NCI-H226 (cell line): ENCODE results near the gene KCNG2.
"Not testable (repeated sequence)": the region's sequence is repeated elsewhere in the genome, so short reads cannot be mapped to it uniquely, and the experiment has no call there.

Experiments used
- DNase-seq: peaks from one replicate; pipeline ENCODE4 v3.0.0-alpha.2; 2015

KCNG2 gene

DNA sequence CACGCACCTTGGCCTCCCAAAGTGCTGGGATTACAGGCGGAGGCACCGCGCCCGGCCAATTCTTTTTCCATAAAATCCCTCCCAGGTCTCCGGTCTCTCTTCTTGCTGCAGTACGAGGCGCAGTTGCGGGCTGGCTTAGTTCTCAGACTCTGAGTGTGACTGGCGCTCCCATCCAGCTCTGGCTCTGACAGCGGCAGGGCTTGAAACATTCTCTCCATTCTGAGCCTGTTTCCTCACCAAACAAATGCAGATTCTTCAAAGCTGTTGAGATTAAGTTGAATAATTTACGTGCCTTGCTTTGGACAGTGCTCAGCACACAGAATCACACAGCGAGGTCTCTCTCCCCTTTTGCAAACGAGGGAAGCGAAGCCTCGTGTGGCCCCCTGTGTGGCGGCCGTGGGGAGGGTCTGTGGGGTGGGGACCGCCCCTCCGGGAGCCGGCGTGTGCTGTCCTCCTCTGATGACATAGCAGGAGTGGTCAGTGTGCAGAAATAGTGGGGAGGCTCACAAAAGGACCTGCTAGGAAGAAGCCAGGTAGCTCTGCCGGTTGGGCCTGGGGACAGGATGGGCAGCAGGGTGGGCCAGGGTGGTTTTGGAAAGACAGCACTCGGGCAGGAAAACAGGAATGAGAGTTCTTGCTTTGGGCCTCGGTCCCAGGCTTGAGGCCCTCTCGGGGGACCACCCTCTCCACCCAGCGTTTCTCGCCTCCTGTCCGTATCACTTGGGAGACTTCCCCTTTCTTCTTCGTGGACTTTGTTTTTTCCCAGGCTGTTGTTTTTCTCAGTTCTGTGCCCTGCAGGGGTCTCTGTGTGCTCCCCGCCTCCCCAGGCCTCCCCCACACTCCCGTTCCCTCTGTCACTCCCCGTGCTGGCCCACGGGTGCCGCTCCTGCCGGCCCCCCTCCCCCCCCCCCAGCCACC, 75.0 kb downstream of the KCNG2 start:
- no peak for DNase-seq

DNA sequence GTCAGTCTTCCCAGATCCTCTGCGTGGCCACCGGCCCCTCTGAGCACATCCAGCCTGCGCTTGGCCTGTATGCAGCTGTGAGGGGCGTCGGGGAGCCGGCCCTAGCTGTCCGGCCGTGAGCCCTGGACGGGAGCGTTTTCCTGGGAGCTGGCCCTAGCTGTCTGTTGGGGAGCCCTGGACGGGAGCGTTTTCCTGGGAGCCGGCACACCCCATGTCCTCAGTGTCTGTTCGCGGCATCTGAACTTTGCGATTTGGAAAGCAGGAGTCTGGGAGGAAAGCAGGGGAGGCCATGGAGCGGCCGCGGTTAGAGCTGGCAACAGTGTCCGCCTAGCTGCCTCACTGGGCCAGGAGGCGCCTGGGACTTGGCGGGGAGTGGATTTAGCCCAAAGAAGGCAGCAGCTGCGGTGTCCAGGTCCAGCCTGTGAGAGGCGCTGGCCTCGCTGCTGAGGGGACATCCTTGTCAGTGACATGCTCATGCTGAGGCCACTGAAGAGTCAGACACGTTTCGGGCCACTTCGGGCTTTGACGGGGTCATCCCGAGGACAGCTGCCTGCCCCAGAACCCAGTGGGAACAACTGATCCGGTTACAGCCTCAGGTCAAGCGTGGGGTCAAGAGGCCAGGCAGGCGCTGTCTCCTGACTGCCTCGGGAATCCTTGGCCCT, 75.8 kb downstream of the KCNG2 start:
- no peak for DNase-seq

DNA sequence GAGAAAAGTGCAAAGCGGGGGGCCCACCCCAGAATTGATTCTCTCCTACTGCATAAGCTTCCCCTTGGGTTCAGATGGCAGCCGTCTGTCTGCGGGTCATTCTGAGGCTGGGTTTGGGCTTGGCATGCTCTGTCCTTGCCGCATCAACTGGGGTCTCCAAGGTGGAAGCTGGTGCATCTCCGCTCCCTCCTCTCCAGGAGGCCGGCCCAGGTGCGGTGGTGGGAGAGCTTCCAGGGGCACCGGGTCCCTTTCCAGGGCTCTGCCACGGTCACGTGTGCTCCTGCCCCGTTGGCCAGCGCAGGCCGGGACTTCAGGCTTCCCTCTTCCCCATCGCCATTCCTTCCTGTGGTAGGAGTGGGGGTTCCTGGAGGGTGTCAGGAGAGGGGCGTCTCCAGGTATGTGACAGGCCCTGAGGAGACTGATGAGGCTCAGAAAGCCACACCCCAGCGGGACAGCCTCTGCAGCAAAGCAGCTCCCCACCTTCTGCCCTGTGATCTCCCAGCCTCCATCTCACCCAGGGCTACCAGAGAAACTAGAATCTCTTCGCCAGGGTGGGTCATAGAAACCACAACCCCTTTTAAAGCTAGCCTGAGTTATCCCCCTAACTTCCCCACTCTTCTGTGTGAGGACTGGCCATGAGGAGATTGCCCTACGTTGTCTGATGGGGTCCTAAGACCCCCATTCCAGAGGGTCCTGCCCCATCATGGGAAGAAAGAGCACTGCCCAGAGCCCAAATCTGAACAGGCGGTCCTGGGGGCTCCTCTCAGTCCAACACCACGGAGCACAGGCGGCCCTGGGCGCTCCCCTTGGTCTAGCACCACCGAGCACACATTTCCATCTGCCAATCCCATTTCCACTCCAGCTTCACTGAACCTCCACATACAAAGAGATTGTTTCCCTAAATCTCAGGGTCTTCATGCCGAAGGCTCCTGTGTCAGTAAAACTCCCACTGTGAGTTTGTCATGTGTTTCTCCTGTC, 77.1 kb downstream of the KCNG2 start:
- no peak for DNase-seq

DNA sequence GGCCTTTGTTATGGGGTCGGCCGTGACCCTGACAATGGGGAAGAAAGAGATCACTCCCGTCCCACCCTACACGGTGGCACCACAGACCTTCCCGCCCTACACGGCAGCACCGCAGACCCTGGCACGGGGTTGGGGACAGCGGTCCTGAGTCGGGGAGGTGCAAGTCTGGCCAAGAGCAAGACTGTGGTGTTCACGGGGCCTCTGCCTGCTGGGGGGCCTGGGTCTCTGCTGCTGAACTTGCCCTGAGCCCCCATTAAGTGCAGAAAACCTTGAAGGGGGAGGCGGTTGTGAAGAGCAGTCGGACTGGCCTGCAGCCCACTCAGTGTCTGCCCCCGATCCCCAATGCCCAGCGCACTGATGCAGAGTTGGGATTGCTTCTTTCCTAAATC, 77.8 kb downstream of the KCNG2 start:
- no peak for DNase-seq

DNA sequence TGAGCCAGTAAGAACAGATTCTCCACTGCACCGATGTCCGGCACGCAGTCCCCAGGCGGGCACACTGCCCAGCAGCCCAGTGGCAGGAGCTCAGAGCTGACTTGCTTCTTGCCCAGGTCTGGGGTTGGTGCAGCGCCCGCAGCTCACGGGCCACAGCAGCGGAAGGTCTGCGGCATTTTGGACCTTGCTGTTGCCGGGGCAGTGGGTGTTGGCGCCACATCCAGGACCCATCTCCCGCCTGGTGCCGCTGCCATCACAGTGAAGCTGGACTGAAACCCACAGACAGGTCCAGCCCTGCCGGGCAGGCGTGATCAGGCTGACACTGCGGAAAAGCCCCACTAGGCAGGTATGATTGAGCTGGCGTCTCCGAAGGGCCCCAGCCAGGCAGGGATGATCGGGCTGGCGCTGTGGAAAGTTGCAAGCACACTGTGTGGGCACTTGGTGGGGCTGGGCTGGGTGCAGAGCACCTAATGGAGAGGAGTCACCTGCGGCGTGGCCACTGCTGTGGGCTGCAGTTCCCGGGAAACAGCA, 78.3 kb downstream of the KCNG2 start:
- DNase-seq, result no peak

DNA sequence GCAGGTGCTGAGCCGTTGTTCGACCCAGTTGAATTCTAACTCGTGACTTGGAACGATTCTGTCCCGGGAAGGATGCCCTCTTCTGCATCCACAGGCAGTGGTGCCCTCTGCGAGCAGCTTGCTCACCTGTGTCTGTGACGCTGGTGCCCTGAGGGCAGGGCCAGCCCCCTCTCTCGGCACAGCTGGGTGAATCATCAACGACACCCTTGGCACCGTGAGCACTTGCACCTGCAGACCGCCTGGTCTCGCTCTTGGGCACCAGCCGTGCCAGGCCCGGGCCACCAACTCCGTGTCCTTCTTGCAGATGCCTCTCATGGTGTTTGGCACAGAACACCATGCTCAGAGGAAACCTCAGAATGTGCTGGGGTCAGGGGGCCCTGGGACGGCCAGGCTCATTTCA, 78.8 kb downstream of the KCNG2 start:
- no peak for DNase-seq

DNA sequence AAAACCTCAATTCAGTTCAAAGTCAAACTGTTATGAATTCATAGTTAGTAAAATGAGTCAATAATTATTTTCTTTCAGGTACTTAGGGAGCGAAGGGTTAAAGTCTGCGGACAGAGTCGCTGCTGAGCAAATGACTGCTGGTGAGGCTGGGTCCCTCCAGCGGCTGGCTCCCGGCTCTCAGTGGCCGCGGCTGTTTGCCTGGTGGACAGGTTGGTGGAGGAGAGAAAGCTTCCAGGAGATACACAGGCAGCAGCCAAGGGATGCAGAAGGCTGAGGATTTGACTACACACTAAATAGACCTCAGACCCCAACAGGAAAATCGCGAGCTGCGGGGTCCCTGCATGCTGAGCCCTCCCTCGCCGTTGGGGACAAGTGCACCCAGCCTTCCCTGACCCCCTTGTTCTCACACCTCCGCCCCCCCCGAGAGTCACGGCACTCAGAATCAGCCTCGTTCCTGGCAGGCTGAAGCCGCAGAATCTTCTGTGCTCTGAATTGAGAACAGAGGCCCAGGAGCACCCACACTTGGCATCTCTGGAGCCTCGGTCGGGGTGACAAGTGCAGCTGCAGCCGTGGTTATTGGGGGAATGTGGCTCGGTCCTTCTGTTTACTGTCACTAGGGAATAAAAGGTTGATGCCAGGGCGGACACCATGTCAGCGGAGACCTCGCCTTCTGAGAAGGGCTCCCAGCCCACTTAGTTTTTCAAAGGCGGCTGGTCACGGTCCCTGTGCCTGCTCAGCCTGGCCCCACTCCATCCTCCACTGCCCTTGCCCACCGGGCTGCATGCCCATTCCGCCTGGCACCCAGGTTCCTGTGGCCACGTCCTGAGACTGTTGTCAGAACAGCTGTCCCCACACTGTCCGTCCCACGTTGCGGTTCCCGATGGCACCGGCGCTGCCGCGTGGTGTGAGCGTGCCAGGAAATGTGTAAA, 79.7 kb downstream of the KCNG2 start:
- DNase-seq, result no peak

DNA sequence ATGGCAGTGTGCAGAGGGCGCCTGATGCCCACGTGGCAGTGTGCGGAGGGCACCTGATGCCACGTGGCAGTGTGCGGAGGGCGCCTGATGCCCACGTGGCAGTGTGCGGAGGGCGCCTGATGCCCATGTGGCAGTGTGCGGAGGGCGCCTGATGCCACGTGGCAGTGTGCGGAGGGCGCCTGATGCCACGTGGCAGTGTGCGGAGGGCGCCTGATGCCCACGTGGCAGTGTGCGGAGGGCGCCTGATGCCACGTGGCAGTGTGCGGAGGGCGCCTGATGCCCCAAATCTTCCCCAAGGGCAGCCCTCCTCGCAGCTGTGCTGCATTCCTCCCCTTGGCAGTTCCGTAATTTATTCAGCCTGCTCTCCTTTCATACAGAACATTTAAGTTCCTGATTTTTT, 80.5 kb downstream of the KCNG2 start:
- DNase-seq, result not testable (repeated sequence)

DNA sequence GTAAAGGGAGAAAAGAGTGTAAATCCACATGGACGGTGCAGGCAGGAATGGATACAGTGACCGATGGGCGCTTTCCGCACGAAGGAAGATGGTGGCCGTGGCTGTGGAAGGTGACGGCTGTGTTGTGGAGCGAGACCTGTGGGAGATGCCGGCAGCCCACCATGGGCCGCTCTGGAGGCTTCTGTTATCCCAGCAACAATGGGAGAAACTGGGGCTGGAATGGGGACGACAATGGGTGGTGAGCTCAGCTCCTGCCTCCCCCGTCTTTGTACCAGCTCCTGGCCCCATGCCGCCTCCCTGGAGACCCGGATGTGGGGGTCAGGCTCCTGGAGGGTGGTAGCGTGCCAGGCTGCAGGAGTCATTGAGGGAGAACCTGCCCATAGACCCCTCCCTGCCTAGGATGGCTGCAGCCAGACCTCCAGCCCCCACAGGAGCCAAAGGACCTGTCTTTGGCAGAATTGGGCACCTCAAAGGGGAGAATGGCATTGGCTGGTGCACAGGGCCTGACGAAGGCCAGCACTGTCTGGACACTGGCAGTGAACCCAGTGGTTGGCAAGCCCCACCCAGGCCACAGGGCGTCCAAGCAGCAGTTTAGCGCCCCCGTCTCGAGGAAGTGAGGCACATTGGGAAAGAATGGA, 81.1 kb downstream of the KCNG2 start:
- no peak for DNase-seq

DNA sequence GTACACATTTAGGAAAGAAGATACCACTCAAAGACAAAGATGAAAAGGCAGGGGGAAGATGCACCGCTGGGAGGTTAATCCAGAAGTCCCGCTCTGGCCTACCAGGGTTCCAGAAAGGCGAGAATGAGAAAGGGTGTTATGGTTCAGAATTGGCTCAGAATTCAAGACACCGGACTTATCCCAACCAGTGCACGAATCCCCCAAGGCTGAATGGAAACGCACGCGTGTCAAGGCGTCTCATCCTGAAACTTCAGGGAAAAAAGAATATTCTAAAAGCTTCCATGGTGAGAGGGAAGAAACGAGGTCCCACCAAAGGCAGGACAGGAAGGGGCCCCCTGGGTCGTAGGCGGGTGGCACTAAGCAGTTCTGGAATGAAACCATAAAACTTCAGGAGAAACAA, 81.8 kb downstream of the KCNG2 start:
- no peak for DNase-seq

DNA sequence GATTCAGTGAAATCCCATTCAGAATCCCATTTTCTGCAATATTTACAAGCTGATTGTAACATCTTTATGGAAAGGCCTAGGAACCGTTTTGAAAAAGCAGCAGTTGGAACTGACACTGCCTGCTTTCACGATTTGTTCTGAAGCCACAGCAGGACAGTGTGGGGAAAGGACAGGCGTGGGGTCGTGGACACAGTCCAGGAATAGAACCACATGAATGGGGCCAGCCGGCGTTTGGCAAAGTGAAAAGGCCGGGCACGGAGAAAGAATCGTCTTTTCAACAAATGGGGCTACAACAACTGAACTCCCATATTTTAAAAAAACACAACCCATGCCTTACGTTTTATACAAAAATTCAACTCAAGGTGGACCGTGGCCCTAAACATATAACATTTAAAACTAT, 84.0 kb downstream of the KCNG2 start:
- DNase-seq, result no peak

DNA sequence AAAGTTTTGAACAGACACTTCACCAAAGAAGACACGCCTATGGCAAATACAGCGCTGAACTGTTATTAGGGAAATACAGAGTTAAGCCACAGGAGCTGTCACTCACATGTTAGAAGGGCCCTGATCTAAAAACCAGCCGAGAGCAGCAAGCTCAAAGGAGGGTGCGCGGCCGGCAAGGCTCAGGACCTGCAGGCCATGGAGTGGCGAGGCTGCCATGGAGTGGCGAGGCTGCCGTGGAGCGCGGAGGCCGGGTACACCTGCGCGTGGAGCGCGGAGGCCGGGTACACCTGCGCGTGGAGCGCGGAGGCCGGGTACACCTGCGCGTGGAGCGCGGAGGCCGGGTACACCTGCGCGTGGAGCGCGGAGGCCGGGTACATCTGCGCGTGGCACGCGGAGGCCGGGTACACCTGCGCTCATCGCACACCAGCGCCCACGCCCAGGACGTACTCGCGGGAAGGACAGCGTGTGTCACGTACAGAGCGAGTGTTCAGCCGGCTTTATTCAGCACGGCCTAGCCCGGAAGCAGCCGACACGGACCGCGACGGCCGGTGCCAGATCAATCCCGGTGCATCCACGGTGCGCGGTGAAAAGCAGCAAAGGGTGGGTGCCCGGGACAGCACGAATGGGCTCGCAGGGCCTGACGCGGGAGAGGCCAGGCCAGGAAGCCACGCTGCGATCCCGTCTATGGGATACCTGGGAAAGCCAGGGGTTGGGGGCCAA, 84.9 kb downstream of the KCNG2 start:
- no peak for DNase-seq

DNA sequence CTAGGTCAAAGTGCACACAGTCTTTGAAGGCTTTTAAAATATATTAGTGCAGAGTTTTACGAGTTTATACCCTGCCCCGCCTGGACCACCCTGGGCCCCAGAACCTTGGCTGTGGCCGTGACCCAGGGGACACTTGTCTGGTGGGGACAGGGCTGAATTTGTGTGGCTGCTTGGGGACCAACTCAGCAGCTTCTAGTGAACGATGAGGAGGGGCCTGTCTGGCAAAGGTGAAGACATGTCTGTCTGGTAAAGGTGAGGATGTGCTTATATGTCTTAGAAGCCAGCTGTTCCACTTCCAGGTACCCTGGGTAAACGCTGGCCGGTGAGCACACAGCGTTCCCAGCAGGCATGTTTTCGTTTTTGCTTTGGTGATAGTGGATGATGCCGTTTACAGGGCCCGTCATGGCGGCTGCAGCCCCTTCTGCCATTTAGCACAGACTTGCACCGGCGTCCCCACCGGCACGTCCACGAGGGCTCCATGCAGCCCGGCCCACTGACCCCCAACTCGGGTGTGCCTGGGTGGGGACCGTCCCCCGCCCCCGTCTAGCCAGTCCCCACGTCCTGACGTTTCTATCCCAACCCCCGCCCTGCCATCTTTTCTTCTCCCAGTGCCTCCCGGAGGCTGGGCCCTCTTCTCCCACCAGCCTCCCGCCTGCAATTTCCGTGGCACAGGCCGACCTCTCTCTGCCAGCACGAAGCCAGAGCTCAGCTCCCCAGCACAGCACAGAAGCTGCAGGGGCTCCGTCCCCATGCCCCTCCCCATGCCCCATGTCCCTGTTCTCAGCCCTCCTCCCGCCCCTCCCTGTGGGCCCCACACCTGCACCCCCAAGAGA, 85.9 kb downstream of the KCNG2 start:
- no peak for DNase-seq

DNA sequence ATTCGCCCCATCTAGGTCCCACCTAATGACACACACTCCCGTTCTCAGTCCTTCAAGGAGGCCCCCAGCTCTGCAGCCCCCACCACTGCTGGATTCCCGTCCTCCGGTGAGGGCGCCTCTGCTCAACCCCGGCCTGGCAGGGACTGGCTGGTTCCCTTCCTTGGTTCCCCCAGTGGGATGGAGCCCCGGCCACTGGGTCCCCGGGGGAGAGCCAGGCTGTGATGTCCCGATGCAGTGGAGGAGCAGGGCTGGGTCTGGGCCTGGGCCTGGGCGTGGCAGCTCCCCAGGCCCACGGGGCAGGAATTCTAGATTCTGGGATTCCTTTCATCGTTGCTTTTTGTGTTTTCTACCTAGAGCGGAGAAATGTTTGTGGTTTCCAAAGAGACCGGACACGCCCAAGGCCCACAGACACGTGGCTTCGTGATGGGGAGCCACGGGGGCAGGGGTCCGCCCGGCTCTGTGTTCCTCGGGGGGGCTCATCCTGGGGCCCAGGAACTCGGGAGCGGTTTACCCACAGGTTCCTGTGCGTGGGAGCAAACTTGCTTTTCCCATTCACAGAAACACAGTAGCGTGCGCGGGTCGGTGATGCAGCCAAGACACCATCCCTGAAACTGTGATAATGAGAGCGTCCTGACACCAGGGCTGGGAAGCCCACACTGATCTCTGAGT, 86.7 kb downstream of the KCNG2 start:
- DNase-seq, result no peak

DNA sequence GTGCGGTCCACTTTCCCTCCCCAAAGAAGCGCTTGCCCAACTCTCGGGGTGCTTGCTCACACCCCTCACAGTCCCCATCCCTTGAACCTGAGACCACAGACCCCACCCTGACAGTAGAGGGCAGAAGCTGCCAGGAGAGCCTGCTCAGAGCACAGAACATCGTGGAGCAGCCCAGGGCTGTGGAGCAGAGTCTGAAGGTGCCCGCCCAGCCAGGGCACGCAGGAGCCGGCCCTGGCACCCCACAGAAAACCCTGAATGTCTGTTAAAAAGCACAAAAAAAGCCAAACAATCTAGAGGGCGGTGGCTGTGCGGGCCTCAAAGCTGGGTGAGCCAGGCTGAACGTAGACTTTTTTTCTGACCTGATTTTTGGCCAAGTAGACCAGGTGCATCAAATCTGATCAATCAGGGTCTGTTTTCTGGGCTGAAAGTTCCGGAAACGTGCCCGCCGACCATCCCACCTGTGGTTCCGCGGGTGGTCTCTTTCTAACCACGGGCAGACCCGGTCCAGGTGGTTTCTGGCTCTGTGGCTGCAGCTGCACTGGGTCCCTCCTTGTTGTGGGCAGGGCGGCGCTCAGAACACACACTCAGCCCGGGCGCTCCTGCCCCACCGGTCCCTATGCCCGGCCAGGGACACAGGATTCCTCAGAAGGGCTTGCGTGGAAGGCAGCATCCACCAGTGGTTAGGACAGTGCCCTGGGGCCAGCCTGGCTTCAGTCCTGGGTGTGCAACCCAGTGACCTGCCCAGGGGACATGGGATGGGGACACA, 87.4 kb downstream of the KCNG2 start:
- DNase-seq, result no peak

DNA sequence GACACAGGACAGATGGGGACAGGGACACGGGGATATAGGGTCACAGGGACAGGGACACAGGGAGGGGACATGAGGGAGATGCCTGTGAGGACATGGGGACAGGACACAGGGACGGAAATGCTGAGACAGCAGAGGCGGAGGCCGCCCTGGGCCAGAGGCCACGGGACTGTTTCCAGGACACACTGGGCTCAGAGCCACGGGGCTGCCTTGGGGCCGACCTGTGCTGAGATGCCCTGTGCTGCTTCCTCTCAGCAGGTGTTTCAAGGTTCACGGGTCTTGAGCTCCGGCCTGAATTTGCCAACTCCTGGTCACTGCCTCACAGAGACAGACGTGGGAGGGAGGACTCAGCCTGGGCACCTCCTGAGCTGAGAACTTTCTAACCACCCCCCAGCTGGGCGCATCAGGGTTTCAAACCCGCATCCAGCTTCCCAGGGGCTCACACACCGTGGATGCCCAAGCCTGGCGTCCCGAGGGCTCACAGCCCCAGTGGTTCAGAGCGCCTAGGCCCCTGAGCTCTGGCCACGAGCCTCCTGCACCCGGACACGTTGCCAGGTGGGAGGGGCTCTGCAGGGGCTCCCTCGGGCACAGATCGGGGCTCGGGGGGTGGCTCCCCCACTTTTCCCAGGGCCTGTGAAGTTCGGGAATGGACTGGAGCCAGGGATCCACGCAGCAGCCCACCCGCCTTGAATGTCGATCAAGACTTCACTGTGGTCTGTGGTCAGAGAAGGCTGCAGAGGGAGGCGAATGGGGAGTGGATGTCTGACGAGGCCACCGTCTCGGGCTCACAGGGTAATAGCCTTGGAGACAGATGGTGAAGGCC, 89.7 kb downstream of the KCNG2 start:
- DNase-seq, result no peak

DNA sequence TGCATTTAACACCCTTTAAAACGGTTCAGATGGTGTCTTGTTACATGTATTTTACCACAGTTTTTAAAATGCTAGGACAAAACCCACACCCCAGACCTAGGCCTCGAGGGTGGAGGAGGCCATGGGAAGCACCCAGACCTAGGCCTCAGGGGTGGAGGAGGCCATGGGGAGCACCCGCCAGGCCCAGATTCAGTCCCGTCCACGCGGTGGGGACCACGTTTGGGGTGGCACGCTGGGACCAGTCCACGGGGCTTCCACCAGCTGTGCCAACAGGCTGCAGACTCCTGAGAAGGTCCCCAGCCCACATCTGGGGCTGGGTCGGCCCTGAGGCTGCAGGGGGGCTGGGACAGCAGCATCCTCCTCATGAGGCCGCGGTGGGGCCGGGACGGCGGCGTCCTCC, 90.3 kb downstream of the KCNG2 start:
- no peak for DNase-seq
